ENCODE data around the gene DLX2. TPM values are rescaled to one million over a fixed set of nuclear protein-coding genes. Genes with fewer than 3 reads are reported as not detected.

Gene DLX2
- total RNA-seq, 2 donors from 2014 or later: not detected

- intact Hi-C loops (cut with DNase I): no loop called here
- DNase-seq (no peak), ATAC-seq (no peak)
These were observed 16.2 kb downstream of the DLX2 start for GRCh38 chr2:172086241-172087206.

- no peak for ATAC-seq
- intact Hi-C loops (cut with DNase I): no loop called here
- DNase-seq: no peak
These were observed 17.1 kb downstream of the DLX2 start, which contains the start of gene DLX1 for GRCh38 chr2:172085460-172086159. DLX1 (plus strand) TSS chr2:172085507; CDS start chr2:172085678, 171 bp downstream.

GRCh38 chr2:172084645-172085459 lies 17.8 kb downstream of the DLX2 start:
- intact Hi-C loops (cut with DNase I): no loop called here
- peak; percentile 86 to 96 for ATAC-seq
- peak; percentile 82 for DNase-seq

- intact Hi-C loops (cut with DNase I): no loop called here
- no peak for ATAC-seq
These were observed 18.4 kb downstream of the DLX2 start for GRCh38 chr2:172084395-172084644.

GRCh38 chr2:172083628-172084394 lies 18.9 kb downstream of the DLX2 start:
- ATAC-seq: no peak
- DNase-seq: no peak
- intact Hi-C loops (cut with DNase I): no loop called here

More at GRCh38 chr2:172084395-172084644, 18.4 kb downstream of the DLX2 start:
- DNase-seq: no peak

GRCh38 chr2:172082944-172083627 lies 19.6 kb downstream of the DLX2 start:
- no peak for DNase-seq
- ATAC-seq: no peak
- intact Hi-C loops (cut with DNase I): no loop called here

GRCh38 chr2:172082105-172082943 lies 20.4 kb downstream of the DLX2 start:
- DNase-seq (no peak), ATAC-seq (no peak)
- intact Hi-C loops (cut with DNase I): no loop called here

GRCh38 chr2:172081221-172082022 lies 21.3 kb downstream of the DLX2 start:
- no peak for ATAC-seq
- intact Hi-C loops (cut with DNase I): no loop called here
- DNase-seq: no peak

- ATAC-seq: no peak
- intact Hi-C loops (cut with DNase I): no loop called here
- no peak for DNase-seq
These were observed 22.0 kb downstream of the DLX2 start for GRCh38 chr2:172080641-172081220.

- ATAC-seq (no peak), DNase-seq (no peak)
- intact Hi-C loops (cut with DNase I): no loop called here
These were observed 22.7 kb downstream of the DLX2 start for GRCh38 chr2:172079838-172080640.

- DNase-seq (no peak), ATAC-seq (no peak)
- intact Hi-C loops (cut with DNase I): no loop called here
These were observed 23.3 kb downstream of the DLX2 start for GRCh38 chr2:172079416-172079815.

GRCh38 chr2:172074254-172074653 lies 28.4 kb downstream of the DLX2 start:
- intact Hi-C loops (cut with DNase I): no loop called here
- ATAC-seq (no peak), DNase-seq (no peak)

GRCh38 chr2:172073518-172073917 lies 29.2 kb downstream of the DLX2 start:
- ATAC-seq (no peak), DNase-seq (no peak)
- intact Hi-C loops (cut with DNase I): no loop called here

- ATAC-seq: no peak
- no peak for DNase-seq
- intact Hi-C loops (cut with DNase I): no loop called here
These were observed 30.0 kb downstream of the DLX2 start for GRCh38 chr2:172072706-172073105.

GRCh38 chr2:172072303-172072702 lies 30.4 kb downstream of the DLX2 start:
- no peak for ATAC-seq
- intact Hi-C loops (cut with DNase I): no loop called here
- DNase-seq: no peak

- ATAC-seq (no peak), DNase-seq (no peak)
- intact Hi-C loops (cut with DNase I): no loop called here
These were observed 31.8 kb downstream of the DLX2 start for GRCh38 chr2:172070936-172071335.
